GM18861 (cell line): ENCODE results near the gene RINT1.

Source experiments
- ATAC-seq: cut with Tn5 transposase; IDR thresholded peaks from one replicate; pipeline ENCODE4 v1.9.1; 2021; ENCODE audit not compliant: unreplicated experiment

The RINT1 gene

DNA sequence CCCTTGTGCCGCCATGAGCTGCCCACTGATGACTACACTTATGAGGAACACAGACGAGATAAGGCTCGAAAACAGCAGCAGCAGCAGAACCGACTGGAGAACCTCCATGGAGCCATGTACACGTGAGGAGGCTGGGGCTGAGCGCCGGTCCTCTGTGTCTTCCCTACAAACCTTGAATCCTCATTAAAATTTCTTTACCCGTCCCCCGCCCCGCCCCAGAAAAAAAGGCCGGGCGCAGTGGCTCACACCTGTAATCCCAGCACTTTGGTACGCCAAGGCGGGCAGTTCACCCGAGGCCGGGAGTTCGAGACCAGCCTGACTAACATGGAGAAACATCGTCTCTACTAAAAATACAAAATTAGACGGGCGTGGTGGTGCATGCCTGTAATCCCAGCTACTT, 1.5 kb upstream of the RINT1 start:
- ATAC-seq = no peak

DNA sequence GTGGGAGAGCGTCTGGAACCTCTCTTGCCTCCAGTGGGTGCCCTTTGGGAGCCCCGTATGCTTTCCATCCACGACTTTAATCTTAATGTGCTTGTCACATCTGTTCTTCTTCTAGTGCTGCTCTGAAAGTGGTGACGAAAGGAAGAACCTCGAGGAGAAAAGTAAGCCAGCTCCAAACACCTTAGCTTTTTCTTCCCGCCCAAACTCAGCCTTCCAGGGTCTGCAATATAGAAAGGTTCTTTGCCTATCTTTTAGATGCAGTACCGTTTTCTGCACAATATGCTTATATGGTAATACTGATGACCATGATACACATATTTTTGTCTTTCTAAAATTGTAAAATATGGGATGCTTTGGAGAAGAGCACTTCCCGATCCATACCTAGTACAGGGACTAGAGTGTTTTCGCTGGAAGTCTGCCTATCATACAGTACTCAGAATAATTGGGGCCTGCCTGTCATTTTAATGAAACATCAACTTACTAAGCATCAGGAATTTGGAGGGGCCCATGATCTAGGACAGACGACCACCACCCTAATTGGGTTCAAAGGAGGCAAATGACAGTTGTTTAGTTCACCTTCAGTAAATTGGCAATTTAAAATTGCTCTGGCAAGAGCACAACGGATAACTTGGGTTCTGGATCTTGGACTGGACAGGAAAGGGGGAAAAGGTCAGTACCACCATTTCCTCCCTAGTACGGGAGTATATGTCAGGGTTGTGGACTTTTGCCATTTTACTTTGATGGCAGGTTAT, 884 bp downstream of the RINT1 start:
- no peak for ATAC-seq

DNA sequence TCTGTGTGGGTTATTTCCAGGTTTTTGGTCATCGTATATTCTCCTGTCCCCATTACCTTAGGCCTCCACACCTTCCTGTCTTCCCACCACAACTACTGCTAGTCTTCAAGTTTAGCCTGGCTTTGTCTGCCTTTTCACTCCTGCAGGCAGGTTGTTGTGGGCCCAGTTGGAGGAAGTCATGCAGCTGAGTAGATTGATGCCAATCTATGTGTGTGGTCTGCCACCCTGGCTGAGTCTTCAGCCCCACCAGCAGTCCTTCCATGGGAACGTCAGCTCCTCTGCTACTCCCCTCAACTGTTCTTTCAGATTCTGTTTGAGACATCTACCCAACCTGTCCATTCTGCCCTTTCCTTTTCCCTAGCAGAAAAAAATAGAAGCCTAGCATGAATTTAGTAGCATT, 6.3 kb downstream of the RINT1 start:
- no peak for ATAC-seq

DNA sequence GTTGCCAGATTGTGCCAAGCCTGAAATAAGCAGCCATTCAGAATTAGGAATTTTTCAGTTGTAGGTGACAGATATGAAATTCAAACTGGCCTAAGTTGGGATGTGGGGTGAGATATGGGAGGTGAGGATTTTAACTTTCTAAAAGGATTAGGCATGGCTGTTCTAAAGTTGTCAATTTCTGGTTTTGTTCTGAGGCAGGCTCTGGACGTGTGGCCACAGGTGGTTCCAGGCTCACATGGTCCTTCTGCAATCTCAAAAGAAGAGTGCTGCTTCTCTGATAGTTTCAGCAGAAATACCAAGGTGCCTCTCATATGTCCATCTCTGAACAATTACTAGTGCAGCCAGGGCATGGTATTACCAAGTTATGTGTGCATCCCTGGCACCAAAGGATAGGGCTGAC, 27.9 kb downstream of the RINT1 start:
- no peak for ATAC-seq

DNA sequence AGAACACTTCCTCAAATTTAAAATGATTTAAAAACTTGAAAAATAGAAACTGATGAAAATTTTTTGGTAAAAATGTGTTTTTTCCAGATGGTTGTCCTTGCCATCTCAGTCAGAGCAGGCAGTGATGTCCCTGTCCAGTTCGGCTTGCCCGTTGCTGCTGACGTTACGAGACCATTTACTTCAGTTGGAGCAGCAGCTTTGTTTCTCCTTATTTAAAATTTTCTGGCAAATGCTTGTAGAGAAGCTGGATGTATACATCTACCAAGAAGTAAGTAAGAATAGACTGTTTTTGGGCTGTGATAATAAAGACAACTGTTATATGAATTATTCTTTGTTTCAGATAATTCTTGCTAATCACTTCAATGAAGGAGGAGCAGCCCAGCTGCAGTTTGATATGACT, 33.2 kb downstream of the RINT1 start:
- ATAC-seq = no peak

DNA sequence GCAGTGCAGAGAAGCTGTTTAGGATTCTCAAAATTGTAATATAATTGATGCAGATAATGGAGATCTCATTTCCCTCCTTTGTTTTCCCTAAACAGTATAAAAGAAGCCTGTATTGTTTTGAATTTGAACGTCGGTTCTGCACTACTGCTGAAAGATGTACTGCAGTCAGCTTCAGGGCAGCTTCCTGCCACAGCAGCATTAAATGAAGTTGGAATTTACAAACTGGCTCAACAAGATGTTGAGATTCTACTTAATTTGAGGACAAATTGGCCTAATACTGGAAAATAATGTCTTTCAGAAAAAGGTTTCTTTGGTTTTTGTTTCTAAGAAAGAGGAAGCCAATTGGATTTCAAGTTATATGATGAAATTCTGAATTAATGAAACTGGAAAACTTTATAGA, 35.0 kb downstream of the RINT1 start:
- no peak for ATAC-seq

DNA sequence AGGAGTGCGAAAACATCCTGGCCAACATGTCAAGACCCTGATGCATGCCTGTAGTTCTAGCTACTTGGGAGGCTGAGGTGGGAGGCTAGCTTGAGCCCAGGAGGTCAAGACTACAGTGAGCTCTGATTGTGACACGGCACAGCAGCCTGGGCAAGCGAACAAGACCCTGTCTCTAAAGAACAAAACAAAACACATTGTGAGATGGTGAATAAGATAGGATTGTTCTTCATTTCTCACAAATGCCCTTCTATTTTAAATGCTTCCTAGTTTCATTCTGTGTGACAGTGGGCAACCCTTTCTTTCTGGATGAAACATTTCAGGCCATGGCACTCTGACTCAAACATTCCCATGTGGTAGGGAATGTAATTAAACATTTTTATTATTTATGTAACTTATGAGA, 35.8 kb downstream of the RINT1 start:
- ATAC-seq = no peak

DNA sequence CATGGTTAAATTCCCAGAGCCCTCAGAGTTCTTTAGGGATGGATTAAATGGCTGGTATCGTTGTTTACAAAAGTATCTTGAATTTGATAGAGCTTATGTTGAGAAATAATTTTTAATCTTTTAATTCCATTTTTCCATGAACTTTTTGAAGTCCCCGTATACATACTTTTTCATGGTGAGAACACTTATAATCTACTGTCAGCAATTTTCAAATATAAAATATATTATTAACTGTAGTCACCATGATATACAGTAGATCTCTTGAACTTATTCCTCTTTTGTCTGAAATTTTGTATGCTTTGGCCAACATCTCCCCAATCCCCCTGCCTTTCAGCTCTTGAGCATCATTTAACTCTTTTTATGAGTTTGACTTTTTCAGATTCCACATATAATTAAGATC, 39.9 kb downstream of the RINT1 start:
- no peak for ATAC-seq

DNA sequence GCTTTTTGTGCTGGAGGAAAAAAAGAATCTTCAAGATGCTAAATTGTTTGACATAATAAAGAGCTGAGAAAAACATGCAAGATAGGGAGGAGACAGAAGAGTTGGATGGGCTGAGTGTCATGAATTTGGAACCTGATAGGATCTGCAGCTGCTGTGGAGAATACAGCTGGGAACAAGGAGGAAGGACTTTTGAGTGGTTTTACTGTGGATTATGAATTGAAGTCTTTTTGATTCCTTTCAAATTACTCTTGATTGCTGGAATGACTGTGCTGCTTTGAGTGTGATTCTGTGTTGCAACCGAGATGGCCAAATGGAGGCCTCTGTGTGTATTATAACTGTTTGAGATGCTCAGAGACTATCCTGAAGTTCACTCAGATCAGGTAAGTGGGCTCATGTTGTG, 45.2 kb downstream of the RINT1 start:
- no peak for ATAC-seq

DNA sequence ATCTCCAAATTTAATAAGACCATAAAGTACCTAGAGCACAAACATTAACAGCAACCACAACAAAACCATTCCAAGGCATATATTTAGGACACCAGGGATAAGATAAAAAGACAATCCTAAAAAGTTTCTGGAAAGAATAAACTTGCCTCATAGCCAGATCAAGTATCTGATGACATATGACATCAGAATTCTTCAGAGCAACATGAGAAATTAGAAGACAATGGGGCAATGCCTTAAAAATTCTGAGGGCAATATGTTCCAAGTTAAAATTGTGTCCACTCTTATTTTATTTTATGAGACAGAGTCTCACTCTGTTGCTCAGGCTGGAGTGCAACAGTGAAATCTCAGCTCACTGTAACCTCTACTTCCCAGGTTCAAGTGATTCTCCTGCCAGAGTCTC, 46.5 kb downstream of the RINT1 start:
- no peak for ATAC-seq

DNA sequence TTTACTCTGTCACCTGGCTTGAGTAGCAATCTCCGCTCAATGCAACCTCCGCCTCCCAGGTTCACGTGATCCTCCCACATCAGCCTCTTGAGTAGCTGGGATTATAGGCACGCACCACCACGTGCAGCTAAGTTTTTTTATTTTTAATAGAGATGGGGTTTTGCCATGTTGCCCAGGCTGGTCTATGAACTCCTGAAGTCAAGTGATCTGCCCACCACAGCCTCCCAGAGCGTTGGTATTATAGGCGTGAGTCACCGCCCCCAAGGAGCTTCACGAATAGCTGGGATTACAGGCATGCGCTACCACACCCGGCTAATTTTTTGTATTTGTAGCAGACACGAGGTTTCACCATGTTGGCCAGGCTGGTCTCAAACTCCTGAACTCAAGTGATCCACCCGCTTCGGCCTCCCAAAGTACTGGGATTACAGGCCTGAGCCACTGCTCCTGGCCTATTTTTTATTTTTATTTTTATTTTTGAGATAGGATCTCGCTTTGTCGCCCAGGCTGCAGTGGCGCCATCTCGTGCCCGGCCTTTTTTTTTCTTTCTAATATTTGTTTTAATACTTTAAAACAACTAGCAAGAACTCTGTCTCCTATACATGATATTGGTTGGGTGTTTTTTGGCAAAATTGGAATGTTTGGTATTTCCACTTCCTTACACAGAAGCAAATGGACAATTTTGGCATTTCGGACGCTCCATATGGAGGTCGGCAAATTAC, 48.2 kb downstream of the RINT1 start:
- ATAC-seq = no peak

DNA sequence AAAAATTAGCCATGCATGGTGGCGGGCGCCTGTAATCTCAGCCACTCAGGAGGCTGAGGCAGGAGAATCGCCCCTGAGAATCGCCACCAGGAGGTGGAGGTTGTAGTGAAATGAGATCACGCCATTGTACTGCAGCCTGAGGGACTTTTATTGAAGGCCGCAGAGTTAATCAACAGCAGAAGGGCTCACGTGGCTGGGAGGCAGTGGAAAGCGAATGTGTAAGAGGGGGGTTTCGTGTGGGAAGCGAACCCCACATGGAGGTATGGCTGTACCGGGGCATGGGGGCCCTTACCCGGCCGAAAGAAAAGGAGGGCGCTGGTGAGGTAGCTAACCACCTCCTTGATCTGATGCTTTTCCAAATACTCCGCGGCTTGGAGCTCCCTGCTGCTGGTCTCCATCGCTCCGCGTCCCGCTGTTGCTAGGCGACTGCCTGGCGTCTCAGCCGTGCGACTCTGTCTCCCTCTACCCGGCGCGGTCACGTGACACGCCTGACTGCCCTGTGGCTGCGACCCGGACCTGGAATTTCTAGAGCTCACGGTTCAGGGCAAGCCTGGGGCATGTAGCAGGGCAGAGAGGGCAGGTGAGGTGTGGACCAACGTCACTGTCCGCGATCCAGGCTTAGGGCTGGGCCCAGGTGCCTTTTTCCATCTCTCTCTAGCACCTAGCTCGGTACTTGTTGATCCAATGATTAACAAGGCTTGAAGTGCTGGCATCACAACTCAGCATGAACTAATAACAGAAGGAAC, 49.2 kb downstream of the RINT1 start, which contains the start of gene EFCAB10:
Gene EFCAB10 (minus strand): TSS at position 428 of the 746 bp plus-strand sequence. CDS start 30 bp downstream, at position 398.
- peak; percentile 75 for ATAC-seq

DNA sequence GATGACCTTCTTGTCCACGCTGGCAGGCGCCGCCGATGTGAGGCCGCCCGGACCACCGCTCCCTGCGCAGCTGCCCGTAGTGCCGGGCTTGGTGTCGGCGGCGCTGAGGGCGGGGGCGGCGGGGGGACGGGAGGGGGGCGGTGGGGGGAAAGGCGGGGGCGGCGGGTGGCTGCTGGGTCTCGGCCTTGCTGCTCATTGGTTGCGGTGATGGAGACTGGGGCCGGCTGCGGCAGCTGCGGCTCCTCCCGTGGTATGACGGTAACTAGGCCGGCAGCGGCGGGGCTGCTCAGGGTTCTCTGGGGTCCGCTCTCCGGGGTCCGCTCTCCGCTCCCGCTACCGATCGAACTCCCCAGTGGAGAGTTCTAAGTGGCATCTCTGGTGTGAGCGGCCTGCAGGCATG, 51.1 kb downstream of the RINT1 start:
- ATAC-seq = no peak

DNA sequence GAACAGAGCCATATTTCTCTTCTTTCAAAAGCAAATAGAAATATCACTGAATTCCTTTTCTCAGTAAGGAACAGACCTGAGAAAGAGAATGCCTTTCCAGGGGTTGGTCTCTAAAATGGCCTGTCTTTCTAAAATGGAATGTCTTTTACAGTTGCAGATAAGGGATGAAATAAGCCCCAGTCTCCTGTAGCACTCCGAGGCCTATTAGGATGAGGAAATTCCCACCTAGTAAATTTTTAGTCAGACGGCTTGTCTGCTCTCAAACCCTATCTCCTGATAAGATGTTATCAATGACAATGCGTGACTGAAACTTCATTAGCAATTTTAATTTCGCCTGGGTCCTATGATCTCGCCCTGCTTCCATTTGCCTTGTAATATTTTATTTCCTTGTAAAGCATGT, 52.2 kb downstream of the RINT1 start:
- ATAC-seq = no peak

DNA sequence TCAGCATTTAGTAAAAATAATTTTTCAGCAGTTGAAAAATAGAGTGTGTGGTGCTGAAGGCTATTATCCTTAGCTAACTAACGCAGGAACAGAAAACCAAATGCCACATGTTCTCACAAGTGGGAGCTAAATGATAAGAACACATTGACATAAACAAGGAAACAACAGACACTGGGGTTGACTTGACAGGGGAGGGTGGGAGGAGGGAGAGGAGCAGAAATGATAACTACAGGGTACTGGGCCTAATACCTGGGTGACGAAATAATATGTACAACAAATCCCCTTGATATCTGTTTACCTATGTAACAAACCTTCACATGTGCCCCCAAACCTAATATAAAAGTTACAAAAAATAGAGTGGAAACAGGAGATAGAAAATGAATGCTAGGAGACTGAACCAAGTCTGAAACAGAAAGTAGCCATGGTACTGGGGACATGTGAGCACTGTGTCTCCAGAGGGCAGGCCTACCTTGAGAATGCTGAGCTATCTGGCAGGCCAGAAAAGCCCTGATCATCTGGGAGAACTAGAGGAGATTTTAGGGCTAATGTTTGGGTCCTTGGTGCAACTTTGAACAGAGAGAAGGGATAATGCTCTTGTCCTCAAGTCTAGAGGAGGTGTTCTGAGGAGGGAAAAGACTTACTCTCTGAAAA, 54.0 kb downstream of the RINT1 start:
- peak; percentile 32 for ATAC-seq

DNA sequence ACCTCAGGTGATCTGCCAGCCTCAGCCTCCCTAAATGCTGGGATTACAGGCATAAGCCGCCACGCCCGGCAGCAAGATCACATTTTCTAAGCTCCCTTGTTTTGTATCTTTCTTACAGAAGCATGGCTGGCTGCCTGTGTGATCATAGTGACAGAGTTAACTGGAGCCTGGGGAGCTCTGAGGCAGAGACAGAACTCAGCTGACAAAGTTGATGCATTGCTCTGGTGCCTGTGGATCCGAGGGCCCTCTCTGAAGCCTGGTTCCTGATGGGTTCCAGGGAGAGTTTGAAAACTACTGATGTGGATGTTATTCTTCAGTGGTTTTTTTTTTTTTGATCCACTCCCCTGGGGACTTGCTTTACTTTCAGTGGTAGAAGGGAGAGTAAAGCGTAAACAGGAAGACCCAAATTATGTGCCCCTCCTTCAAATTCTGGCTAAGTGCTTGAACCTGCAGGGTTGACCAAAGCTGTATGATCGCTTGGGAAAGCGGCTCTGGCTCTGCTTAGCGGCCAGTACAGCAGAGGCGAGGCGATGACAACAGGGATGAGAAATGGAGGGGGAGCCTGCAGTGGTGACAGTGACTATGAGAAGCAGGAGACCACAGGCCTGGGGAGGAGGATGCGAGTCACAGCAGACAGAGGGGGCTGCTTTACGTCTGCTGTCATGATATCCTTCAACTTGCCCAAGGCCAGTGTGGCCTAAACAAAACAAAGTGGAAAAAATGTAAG, 56.1 kb downstream of the RINT1 start:
- ATAC-seq = no peak

DNA sequence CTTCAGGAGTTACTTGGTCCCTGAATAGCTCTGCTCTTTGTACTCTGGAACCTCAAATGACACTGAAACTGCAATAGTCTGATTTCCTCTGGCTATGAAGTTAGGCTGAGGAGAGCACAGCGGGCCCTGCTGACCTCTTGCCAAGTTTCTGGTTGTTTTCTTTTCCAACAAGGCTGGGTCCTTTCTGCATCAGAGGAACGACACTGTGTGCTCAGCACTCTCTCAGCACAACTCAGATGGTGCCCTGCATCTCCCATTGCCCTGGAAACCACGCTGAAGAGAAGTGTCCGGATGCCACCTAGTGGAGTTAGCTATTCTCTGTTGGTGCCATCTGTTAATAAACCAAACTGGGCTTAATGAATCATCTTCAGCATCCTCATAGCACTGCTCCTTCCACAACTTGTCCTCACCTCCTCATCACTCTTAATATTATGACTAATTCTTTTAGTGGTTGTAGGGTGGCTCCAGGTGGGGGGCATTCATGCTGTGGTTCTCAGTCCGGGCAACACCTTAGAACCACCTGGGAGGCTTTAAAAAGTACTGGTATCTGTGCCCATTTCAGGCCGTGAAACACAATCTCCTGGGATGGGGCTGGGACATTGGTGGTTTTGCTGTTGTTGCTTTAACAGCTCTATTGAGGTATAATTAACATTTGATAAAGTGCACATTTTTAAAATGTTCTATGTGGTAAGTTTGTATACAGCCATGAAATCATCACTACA, 57.5 kb downstream of the RINT1 start:
- ATAC-seq = peak; percentile 85

DNA sequence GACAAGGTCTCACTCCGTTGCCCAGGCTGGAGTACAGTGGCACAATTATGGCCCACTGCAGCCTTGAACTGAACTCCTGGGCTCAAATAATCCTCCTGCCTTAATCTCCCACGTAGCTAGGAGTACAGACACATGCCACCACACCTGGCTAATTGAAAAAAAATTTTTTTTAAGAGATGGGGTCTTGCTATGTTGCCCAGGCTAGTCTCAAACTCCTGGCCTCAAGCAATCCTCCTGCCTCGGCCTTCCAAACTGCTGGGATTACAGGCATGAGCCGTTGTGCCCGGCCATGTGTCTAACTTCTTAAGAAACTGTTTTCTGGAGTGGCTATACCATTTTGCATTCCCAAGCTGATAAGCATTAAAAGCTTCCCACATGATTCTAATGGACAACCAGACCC, 58.8 kb downstream of the RINT1 start:
- no peak for ATAC-seq

DNA sequence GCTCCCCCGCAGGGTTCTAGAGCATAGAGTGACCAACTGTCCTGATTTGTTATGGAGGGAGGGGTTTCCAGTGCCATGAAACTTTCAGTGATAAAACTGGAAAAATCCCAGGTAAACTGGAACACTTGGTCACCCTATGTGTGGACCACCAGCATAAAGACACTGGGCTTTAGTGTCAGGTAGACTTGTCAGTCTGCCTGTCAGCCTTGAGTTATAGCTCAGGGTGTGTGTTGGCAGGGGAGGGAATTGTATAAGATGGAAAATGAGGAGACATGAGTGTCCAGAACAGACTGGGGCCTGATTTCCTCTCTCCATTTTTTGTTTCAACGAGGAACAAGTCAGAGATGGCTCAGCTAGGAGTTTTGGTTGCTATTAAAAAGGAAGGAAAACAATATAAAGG, 59.5 kb downstream of the RINT1 start:
- ATAC-seq = no peak

DNA sequence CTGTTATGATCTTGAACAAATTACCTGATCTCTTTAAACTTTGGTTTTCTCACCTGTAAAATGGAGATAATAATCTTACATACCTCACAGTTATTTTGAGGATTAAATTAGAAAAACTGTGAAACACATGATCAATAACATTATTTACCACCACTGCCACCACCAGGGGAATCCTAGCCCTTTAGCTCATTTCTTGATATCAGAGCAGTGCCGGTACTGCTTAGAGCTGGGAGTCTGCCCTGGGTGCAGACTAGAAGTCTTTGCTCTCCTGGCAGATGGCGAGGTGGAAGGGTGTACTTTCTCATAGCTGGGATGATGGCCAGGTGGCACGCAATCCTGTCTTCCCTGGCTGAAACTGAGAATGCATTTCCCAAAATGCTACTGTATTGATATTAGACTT, 62.0 kb downstream of the RINT1 start:
- no peak for ATAC-seq
